ENCODE data around the gene SORL1.
"Not testable (repeated sequence)": the region's sequence is repeated elsewhere in the genome, so short reads cannot be mapped to it uniquely, and the experiment has no call there.

The SORL1 gene

GRCh38 chr11:121451986-121452608 lies at the start of gene SORL1:
TSS of gene SORL1 (plus strand) at chr11:121452314. CDS start at chr11:121452332, 18 bp downstream.
- DNase-seq: peak; percentile 35

- no peak for DNase-seq
Measured at GRCh38 chr11:121405646-121406045, 46.5 kb upstream of the SORL1 start.

GRCh38 chr11:121406291-121406690 lies 45.8 kb upstream of the SORL1 start:
- DNase-seq: no peak

GRCh38 chr11:121408830-121409229 lies 43.3 kb upstream of the SORL1 start:
- DNase-seq: no peak

- DNase-seq: not testable (repeated sequence)
Measured at GRCh38 chr11:121410041-121410440, 42.1 kb upstream of the SORL1 start.

- not testable (repeated sequence) for DNase-seq
Measured at GRCh38 chr11:121411330-121411729, 40.8 kb upstream of the SORL1 start.

GRCh38 chr11:121412000-121412587 lies 40.0 kb upstream of the SORL1 start:
- DNase-seq: no peak

GRCh38 chr11:121412711-121413415 lies 39.3 kb upstream of the SORL1 start:
- no peak for DNase-seq

GRCh38 chr11:121414141-121414913 lies 37.8 kb upstream of the SORL1 start:
- no peak for DNase-seq

- DNase-seq: peak; percentile 35
Measured at GRCh38 chr11:121415856-121416255, 36.3 kb upstream of the SORL1 start.

GRCh38 chr11:121417055-121417551 lies 35.0 kb upstream of the SORL1 start:
- peak; percentile 82 for DNase-seq

GRCh38 chr11:121417607-121418006 lies 34.5 kb upstream of the SORL1 start:
- no peak for DNase-seq

- no peak for DNase-seq
Measured at GRCh38 chr11:121418625-121419114, 33.4 kb upstream of the SORL1 start.

GRCh38 chr11:121419836-121420235 lies 32.3 kb upstream of the SORL1 start:
- no peak for DNase-seq

- no peak for DNase-seq
Measured at GRCh38 chr11:121420398-121420797, 31.7 kb upstream of the SORL1 start.

- DNase-seq: no peak
Measured at GRCh38 chr11:121421149-121421901, 30.8 kb upstream of the SORL1 start.

GRCh38 chr11:121422675-121423074 lies 29.4 kb upstream of the SORL1 start:
- no peak for DNase-seq

GRCh38 chr11:121425828-121426227 lies 26.3 kb upstream of the SORL1 start:
- DNase-seq: no peak

GRCh38 chr11:121426476-121427399 lies 25.4 kb upstream of the SORL1 start:
- no peak for DNase-seq

- no peak for DNase-seq
Measured at GRCh38 chr11:121427400-121427744, 24.7 kb upstream of the SORL1 start.

GRCh38 chr11:121429556-121429955 lies 22.6 kb upstream of the SORL1 start:
- DNase-seq: no peak
